GM12878 (cell line): ENCODE results near the gene KCNH6. TPM values are rescaled to one million over a fixed set of nuclear protein-coding genes. Genes with fewer than 3 reads are reported as not detected.

ENCODE experiments used
- ATAC-seq: fragments of 200-7000 bp; cut with Tn5 transposase; 3 replicates; pipeline ENCODE4 v1.9.1; 2020; ENCODE audit warnings: mild to moderate bottlenecking, moderate library complexity
- BruUV-seq: library from RNA; stranded (reverse); fragments of 400-500 nt; replicated peaks from 2 replicates; lab custom pipeline; 2021; lab: Mats Ljungman, UMichigan
- CTCF ChIA-PET: fragments of 300-600 bp; sonication (Branson Sonifier 250); formaldehyde crosslinking; extraction: SDS; loops from one replicate; lab custom pipeline; 2021; ENCODE audit warnings: inconsistent platforms; lab: Yijun Ruan, JAX
- POLR2A ChIA-PET: fragments of 350-600 bp; formaldehyde crosslinking; extraction: SDS; loops from one replicate; lab custom pipeline; 2021; ENCODE audit warnings: inconsistent platforms; lab: Charles Lee
- RAD21 ChIA-PET: fragments of 300-600 bp; sonication (Branson Sonifier 250); formaldehyde crosslinking; loops from one replicate; lab custom pipeline; 2023; ENCODE audit warnings: antibody characterized with exemption; ENCODE audit not compliant: unreplicated experiment; lab: Charles Lee
- SMC1A ChIA-PET: fragments of 300-600 bp; sonication (Branson Sonifier 250); formaldehyde crosslinking; loops from one replicate; lab custom pipeline; 2023; ENCODE audit not compliant: unreplicated experiment, uncharacterized antibody; lab: Charles Lee
- DNase-seq: peaks from one replicate; pipeline ENCODE4 v3.0.0-alpha.2; 2011; ENCODE audit warnings: low read depth, low spot score
- FAIRE-seq: peaks from 3 replicates; lab custom pipeline; 2011; peaks lifted over from hg19 to GRCh38; lab: Jason Lieb, UNC
- H2AFZ ChIP-seq: 2 replicates; pipeline ENCODE4 v1.6.0; 2011; ENCODE audit warnings: low read depth, low read length, control low read depth; ENCODE audit not compliant: control insufficient read depth
- H3K27ac ChIP-seq: 2 replicates; pipeline ENCODE4 v1.5.1; 2011; ENCODE audit warnings: control low read depth; ENCODE audit not compliant: control insufficient read depth, insufficient read depth
- H3K27me3 ChIP-seq, 2 experiments: replicated peaks in 1 of 2; 2 replicates each; pipeline versions ENCODE4 v1.6.0 to v1.6.1; 2011; ENCODE audit warnings: low read length in 1 of 2; ENCODE audit not compliant: control insufficient read depth in 2 of 2, insufficient read depth in 2 of 2
- H3K36me3 ChIP-seq, 2 experiments: 2 replicates each; pipeline ENCODE4 v1.5.1; 2011; ENCODE audit warnings: low read length in 1 of 2; ENCODE audit not compliant: control insufficient read depth in 2 of 2, insufficient read depth in 2 of 2
- H3K4me1 ChIP-seq: 2 replicates; pipeline ENCODE4 v1.6.1; 2011; ENCODE audit warnings: mild to moderate bottlenecking, low read length, moderate library complexity, mixed read lengths; ENCODE audit not compliant: control insufficient read depth, insufficient read depth
- H3K4me2 ChIP-seq: 2 replicates; pipeline ENCODE4 v1.6.0; 2011; ENCODE audit warnings: control low read depth; ENCODE audit not compliant: control insufficient read depth, insufficient read depth
- H3K4me3 ChIP-seq: fragments of 200-600 bp; sonication (generic); 2 replicates; pipeline ENCODE4 v1.5.1; 2016
- H3K79me2 ChIP-seq: 2 replicates; pipeline ENCODE4 v1.6.0; 2011; ENCODE audit warnings: low read length; ENCODE audit not compliant: control insufficient read depth, insufficient read depth
- H3K9ac ChIP-seq: 2 replicates; pipeline ENCODE4 v1.8.0; 2011; ENCODE audit warnings: low read length, control low read depth, mixed read lengths; ENCODE audit not compliant: control insufficient read depth, insufficient read depth
- H3K9me3 ChIP-seq: replicated peaks from 3 replicates; pipeline ENCODE4 v1.5.1; 2011; ENCODE audit warnings: mild to moderate bottlenecking, low read length; ENCODE audit not compliant: control insufficient read depth, insufficient read depth
- H4K20me1 ChIP-seq: 2 replicates; pipeline ENCODE4 v1.6.0; 2011; ENCODE audit not compliant: control insufficient read depth, insufficient read depth
- ASH2L ChIP-seq: fragments of 300-600, 200-600 bp; sonication (generic); IDR thresholded peaks from 2 replicates; pipeline ENCODE4 v1.6.1; 2017; ENCODE audit warnings: low read depth, mild to moderate bottlenecking, borderline replicate concordance
- ATF7 ChIP-seq: fragments of 450-650 bp; IDR thresholded peaks from 2 replicates; pipeline ENCODE4 v1.6.1; 2016; ENCODE audit warnings: low read depth, mild to moderate bottlenecking
- BCLAF1 ChIP-seq: fragments of 450-650 bp; IDR thresholded peaks from 2 replicates; pipeline ENCODE4 v1.6.1; 2017; ENCODE audit warnings: antibody characterized with exemption, mild to moderate bottlenecking, moderate library complexity
- EP300 ChIP-seq, 2 experiments: fragments of 150-350 bp in 1 of 2; IDR thresholded peaks; 2 replicates each; pipeline ENCODE4 v1.6.1; 2011 to 2012; ENCODE audit warnings: low read depth in 2 of 2, low read length in 2 of 2, borderline replicate concordance in 1 of 2, improper control_type of control experiment in 1 of 2, inconsistent platforms in 1 of 2; ENCODE audit not compliant: control insufficient read depth in 1 of 2
- NFXL1 ChIP-seq: fragments of 450-650 bp; IDR thresholded peaks from 2 replicates; pipeline ENCODE4 v1.6.1; 2017; ENCODE audit warnings: antibody characterized with exemption, mild to moderate bottlenecking, borderline replicate concordance
- POLR2AphosphoS5 ChIP-seq: IDR thresholded peaks from 2 replicates; pipeline ENCODE4 v1.6.1; 2011; ENCODE audit warnings: mild to moderate bottlenecking, low read length, inconsistent platforms
- POU2F2 ChIP-seq: IDR thresholded peaks from 3 replicates; pipeline ENCODE4 v1.6.1; 2011; ENCODE audit warnings: low read depth, mild to moderate bottlenecking, low read length, borderline replicate concordance
- RAD21 ChIP-seq: IDR thresholded peaks from 2 replicates; pipeline ENCODE4 v1.6.1; 2011; ENCODE audit warnings: mild to moderate bottlenecking, low read depth, low read length, moderate library complexity; ENCODE audit not compliant: insufficient read depth
- RELA ChIP-seq: fragments of 450-650 bp; IDR thresholded peaks from 2 replicates; pipeline ENCODE4 v1.8.0; 2014; ENCODE audit warnings: borderline replicate concordance; ENCODE audit not compliant: partially characterized antibody
- SMC3 ChIP-seq: IDR thresholded peaks from 2 replicates; pipeline ENCODE4 v1.6.1; 2011; ENCODE audit warnings: low read length, improper control_type of control experiment, borderline replicate concordance
- SP1 ChIP-seq: IDR thresholded peaks from one replicate; pipeline ENCODE4 v1.6.1; 2011; ENCODE audit warnings: low read depth, low read length
- SPI1 ChIP-seq: IDR thresholded peaks from 2 replicates; pipeline ENCODE4 v1.6.1; 2011; ENCODE audit warnings: low read depth, mild to moderate bottlenecking, low read length, moderate library complexity, borderline replicate concordance; ENCODE audit not compliant: insufficient read depth
- STAT1 ChIP-seq: fragments of 450-650 bp; conservative IDR thresholded peaks from 2 replicates; pipeline ENCODE4 v1.6.1; 2014; ENCODE audit warnings: antibody characterized with exemption, mild to moderate bottlenecking
- TCF12 ChIP-seq: IDR thresholded peaks from 2 replicates; pipeline ENCODE4 v1.6.1; 2011; ENCODE audit warnings: low read depth, mild to moderate bottlenecking, low read length
- USF2 ChIP-seq: IDR thresholded peaks from 2 replicates; pipeline ENCODE4 v1.6.1; 2011; ENCODE audit warnings: low read depth, low read length, improper control_type of control experiment, borderline replicate concordance
- WRNIP1 ChIP-seq: IDR thresholded peaks from 2 replicates; pipeline ENCODE4 v1.6.1; 2011; ENCODE audit warnings: low read depth, low read length, improper control_type of control experiment, borderline replicate concordance
- WGBS: methylation state at CpG from one replicate; pipeline ENCODE4 v1.1.6; 2016; ENCODE audit warnings: low lambda C conversion rate; ENCODE audit not compliant: insufficient replicate concordance, insufficient coverage; ENCODE audit errors: missing lambda C conversion rate; 5-methylcytosine and 5-hydroxymethylcytosine counted together
- in situ Hi-C: fragments of 300-500 bp; cut with MboI; formaldehyde crosslinking; loops from 9 replicates; pipeline ENCODE4 v1.14.3; 2018; ENCODE audit warnings: mixed read lengths
- intact Hi-C: fragments of 100-400 bp; cut with micrococcal nuclease; formaldehyde crosslinking; loops from one replicate; pipeline ENCODE4 v1.14.2; 2022; ENCODE audit not compliant: unreplicated experiment
- polyA plus RNA-seq, 11 experiments: library from polyadenylated mRNA; depleted of rRNA in 4 of 11; unstranded in 6 of 11; stranded (reverse) in 5 of 11; fragments of >200 nt; fragmentation: Nextera tagmentation in 4 of 11; fragmentation: Illumina TruSeq in 1 of 11; extraction: Ambion mirVana in 4 of 11; extraction: Trizol in 1 of 11; gene quantifications; 1 replicate in 1 of 11; 2 replicates in 10 of 11; pipeline versions ENCODE4 v1.2.1 to v1.2.3, GENCODE V29; 2011 to 2016; ENCODE audit warnings: inconsistent platforms in 2 of 11, missing spikeins in 2 of 11, low read depth in 1 of 11
- total RNA-seq, 4 experiments: library from RNA; depleted of rRNA in 3 of 4; stranded (reverse); fragments of >200 nt in 3 of 4; fragmentation: Illumina TruSeq in 1 of 4; extraction: Trizol in 1 of 4; gene quantifications; 2 replicates each; pipeline versions ENCODE4 v1.2.1 to v1.2.3, GENCODE V29; 2013 to 2021
- TF ChIP-seq, protein P1 (sequence below): fragments of 450-650 bp; conservative IDR thresholded peaks from 2 replicates; pipeline ENCODE4 v1.6.1; 2017; ENCODE audit warnings: mild to moderate bottlenecking, moderate library complexity

Gene KCNH6
- total and polyA plus RNA-seq, 10 of the 15 experiments (the other 5 are each of a cell fraction or from before 2014, with no cell fraction given): not detected

DNA sequence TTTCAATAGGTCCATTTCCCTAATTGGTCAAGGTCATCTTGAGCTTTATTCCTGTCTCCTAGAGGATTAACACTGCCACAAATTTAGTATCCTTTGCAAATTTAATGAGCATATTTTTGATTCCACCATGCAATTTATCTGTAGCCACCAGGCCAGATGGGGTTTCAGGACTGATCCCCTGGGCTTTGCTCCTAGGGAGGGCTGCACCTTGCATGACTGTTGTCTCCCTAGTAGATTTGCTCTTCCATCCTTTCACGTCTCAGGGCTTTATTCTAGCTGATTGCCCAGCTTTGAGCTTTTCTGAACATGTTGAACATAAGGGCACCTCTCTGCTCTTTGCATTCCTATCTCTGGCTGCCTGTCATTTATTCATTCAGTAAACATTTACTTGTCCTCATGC lies 7.7 kb upstream of the KCNH6 start:
- intact Hi-C loops (no loop called here), in situ Hi-C loops (no loop called here)
- ChIA-PET POLR2A (no interaction called here), CTCF (interaction anchor here (0.7 to 1.2 kb wide), 3 partner anchors 12 to 29 kb away, joined by 3 read pairs; no protein-coding TSS in a partner anchor), RAD21 (interaction anchor here (0.5 kb wide), 1 partner anchor 245 kb away, joined by 4 read pairs; no protein-coding TSS in a partner anchor), SMC1A (no interaction called here)
- Histone ChIP-seq H3K4me2 (peak overlapping the region; percentile 6; the same call in 1 of the 2 replicates), H3K4me1 (peaks cover 9% of the 10 kb centered on the region), H3K79me2 (no peaks in the 10 kb centered on the region), H3K9ac (no peak overlapping the region), H3K4me3 (no peak overlapping the region), H3K27me3 (no peaks in the 10 kb centered on the region), H3K36me3 (no peaks in the 10 kb centered on the region), H3K9me3 (no peaks in the 10 kb centered on the region), H3K27ac (no peak overlapping the region), H2AFZ (no peak overlapping the region), H4K20me1 (no peaks in the 10 kb centered on the region)
- DNase-seq: no peak
- 0% methylated on average over 1 of the region's 1 CpG for WGBS
- TF ChIP-seq TCF12 (no peak), SMC3 (no peak), RAD21 (no peak), ASH2L (no peak), USF2 (no peak), WRNIP1 (no peak), POU2F2 (no peak), EP300 (IDR thresholded peaks at IDR 0.05; ENCODE audit: borderline replicate concordance in 1 of 2, control insufficient read depth in 1 of 2, low read depth in 2 of 2, low read length in 2 of 2) (no peak), ATF7 (no peak), RELA (no peak), NFXL1 (no peak), SP1 (no peak), POLR2AphosphoS5 (no peak), SPI1 (no peak), STAT1 (no peak), BCLAF1 (no peak)
- TF ChIP-seq, protein P1, sequence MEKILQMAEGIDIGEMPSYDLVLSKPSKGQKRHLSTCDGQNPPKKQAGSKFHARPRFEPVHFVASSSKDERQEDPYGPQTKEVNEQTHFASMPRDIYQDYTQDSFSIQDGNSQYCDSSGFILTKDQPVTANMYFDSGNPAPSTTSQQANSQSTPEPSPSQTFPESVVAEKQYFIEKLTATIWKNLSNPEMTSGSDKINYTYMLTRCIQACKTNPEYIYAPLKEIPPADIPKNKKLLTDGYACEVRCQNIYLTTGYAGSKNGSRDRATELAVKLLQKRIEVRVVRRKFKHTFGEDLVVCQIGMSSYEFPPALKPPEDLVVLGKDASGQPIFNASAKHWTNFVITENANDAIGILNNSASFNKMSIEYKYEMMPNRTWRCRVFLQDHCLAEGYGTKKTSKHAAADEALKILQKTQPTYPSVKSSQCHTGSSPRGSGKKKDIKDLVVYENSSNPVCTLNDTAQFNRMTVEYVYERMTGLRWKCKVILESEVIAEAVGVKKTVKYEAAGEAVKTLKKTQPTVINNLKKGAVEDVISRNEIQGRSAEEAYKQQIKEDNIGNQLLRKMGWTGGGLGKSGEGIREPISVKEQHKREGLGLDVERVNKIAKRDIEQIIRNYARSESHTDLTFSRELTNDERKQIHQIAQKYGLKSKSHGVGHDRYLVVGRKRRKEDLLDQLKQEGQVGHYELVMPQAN: no peak
- ATAC-seq: no peak
- BruUV-seq: no TSS peak
- FAIRE-seq: no peak
